Activated CD8-positive, alpha-beta memory T cell treated with anti-CD3 and anti-CD28 coated beads, Interleukin-2, amount 50 U/mL, for 48 hours (primary cell): Measurements from ENCODE around the gene ZNF25.
"Not testable (repeated sequence)": the region's sequence is repeated elsewhere in the genome, so short reads cannot be mapped to it uniquely, and the experiment has no call there.

ENCODE experiments used
- DNase-seq: peaks from one replicate; pipeline ENCODE4 v3.0.0-alpha.2; 2020

The ZNF25 gene

DNA sequence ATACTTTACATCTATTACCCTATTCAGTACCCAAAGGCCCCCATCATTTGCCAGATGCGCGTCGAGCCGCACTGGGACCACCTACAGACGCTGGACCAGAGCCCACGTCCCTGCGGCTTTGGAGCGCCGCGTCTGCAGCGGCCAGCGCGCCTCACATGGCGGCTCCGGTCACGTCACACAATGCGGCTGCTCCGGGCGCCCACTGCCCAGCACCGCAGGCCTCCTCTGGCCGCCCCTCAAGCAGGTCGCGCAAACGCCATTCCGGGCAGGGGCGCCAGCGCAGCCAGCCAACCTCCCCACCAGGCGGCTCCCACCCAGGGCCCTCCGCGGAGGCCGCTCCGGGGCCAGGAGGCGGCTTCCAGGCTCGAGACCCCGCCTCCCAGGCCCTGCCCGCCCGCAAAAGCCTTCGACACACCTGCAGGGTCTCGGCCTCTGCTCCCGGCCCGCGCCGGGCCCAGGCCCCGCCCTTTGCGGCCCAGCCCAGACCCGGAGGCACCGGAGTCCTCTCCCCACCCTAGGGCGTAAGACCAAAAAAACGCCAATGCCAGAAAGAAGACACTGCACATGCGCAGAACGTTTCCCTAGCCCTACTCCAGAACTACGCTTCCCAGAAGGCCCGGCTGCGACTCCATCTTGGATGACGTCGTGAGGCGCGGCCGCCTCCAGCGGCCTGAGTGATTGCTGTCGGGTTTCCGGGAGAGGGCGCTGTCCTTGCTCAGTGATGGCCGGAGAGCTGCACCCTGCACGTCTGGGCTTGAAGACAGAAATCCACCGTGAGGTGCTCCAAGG is at the start of gene ZNF25:
ZNF25 (minus strand) TSS at position 557 of the 789 bp plus-strand sequence. CDS start 4,925 bp downstream, outside the sequence.
- peak; percentile 96 for DNase-seq

DNA sequence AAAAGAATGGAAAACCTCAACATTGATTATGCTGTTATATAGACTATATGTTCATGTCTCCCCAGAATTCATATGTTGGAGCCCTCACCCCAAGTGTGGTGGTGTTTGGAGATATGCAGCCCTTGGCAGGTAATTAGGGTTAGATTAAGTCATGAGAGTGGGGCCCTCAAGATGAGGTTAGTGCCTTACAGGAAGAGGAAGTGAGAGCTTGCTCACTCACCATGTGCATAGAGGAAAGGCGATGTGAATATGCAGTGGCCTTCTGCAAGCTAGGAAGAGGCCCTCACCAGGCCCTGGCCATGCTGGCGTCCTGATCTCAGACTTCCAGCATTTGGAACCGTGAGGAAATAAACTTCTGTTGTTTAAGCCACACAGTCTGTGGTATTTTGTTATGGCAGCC is 48.8 kb upstream of the ZNF25 start:
- no peak for DNase-seq

DNA sequence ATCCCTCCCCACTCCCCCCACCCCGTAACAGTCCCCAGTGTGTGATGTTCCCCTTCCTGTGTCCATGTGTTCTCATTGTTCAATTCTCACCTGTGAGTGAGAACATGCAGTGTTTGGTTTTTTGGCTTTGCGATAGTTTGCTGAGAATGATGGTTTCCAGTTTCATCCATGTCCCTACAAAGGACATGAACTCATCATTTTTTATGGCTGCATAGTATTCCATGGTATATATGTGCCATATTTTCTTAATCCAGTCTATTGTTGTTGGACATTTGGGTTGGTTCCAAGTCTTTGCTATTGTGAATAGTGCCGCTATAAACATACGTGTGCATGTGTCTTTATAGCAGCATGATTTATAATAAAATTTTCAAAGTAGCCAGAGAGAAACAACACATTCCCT is 42.7 kb upstream of the ZNF25 start:
- DNase-seq = not testable (repeated sequence)

DNA sequence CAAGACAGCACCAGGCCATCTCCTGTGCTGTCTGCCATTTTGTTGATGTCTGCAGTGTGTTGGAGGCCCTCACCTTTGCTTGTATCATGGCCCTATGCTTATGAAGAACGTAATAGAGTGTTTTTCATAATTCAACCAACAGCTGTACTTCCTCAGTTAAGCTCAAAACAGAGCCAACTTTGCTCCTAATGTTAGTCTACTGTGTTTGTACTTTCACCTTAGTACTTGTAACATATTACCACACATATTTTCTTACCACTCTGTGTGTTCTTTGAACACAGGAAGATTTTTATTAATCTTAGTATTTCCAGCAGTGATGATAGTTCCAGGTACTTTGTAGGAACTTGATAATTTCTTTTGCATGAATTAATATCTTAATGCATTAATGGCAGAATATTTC is 39.9 kb upstream of the ZNF25 start:
- DNase-seq = no peak

DNA sequence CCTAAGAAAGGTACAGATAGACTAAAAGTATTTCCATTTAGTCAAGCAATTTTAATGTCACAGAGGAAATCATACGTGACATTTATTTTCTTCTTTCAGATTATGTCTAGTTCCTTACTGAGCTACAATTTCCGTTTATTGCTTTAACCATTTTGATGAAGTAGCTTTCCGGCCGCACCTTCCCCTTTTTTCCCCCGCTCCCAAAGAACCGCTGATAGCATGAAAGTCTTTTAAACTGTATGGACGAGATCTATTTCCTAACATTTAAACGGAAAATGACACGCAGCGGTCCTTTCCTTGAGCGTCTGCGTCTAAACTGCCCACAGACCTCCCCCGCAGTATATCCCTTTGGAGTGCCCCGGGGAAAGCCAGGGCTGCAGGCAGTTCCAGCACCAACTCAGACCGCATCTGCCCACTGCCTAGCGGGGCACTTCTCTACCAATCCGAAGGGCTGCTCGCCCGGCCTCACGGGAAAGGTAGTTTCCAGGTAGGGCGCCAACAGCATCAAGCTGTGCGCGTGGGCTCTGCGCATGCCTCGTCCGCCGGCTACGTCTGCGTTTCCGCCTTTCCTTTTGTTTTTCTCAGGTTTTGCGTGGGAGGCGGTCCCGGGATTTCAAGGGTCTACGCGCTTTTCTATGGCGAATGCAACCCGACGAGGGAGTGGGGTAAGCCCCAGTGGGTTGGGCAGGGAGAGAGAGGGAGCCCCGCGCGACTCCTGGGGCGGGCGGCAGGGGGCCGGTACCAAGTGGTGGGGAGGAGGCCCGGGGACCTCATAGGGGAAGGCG is 33.9 kb upstream of the ZNF25 start, which contains the start of gene ZNF33A:
ZNF33A (plus strand) TSS at position 557 of the 785 bp plus-strand sequence. CDS start 1,667 bp downstream, outside the sequence.
- peak; percentile 90 for DNase-seq

DNA sequence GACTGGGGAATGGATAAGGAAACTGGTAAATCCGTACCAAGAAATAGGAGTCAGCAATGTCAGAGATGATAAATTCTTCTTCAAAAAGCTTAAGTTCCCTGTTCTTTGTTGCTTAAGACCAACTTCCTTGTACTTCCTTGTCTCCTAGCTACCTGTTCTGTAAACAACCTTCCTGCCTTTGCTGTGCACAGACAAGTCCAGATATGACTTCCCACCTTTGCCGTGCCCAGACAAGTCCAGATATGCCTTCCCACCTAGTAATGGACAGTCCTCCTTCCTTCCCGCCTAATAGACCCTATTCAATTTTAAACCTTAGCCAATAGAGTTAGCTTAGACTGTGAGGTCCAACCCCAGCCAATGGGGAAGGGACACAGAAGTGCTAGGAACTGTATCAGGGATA is 31.5 kb upstream of the ZNF25 start:
- no peak for DNase-seq

DNA sequence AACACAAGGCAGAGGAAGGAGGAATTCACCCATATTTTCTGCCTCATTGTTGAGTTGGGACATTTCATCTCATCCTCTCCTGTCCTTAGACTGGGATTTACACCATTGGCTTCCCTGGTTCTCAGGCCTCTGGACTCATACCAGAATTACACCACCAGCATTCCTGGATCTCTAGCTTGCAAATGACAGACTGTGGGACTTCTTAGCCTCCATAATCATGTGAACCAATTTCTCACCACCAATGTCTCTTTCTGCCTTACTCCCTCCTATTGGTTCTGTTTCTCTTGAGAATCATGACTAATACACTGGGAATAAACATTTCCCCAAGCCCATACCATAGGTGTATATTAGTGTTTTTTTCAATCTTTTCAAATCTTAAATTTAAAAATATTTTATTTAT is 31.1 kb upstream of the ZNF25 start:
- no peak for DNase-seq

DNA sequence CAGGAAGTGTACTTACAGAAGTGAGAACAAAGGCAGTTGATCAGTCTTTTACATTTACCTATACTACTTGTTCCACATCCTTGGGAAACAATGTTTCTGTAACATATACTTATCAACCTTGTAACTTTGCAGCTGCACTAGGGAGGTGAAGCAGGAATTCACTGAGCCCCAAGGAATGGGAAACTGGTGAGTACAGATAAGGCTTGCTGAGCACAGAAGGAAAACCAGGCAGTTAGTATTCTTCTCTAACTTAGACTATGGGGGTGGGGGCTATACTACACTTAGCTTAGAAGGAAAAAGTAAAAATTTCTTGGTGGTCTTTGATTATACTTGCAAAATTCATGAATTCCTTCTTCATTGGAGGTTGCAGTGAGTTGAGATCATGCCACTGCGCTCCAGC is 27.1 kb upstream of the ZNF25 start:
- DNase-seq = no peak

DNA sequence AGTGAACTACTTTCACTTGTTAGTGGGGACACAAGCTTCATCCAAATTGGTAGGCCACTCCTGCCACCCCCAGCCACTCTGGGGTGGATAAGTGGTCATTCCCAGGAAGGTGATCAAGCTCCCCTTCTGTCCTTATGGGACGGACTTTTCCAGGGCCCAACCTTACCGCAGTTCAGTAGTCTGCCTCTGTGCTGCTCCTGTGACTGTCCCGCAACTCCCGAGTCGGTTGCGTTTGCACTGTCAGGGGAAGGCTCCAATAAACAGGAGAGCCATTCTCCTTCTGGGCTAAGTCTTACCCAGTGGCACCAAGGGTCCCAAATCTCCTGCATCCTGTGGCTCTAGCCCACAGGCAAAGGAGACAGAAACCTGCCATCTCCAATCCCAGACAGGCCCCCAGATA is 26.6 kb upstream of the ZNF25 start:
- DNase-seq = no peak

DNA sequence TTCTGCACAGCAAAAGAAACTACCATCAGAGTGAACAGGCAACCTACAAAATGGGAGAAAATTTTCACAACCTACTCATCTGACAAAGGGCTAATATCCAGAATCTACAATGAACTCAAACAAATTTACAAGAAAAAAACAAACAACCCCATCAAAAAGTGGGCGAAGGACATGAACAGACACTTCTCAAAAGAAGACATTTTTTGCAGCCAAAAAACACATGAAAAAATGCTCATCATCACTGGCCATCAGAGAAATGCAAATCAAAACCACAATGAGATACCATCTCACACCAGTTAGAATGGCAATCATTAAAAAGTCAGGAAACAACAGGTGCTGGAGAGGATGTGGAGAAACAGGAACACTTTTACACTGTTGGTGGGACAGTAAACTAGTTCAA is 24.0 kb upstream of the ZNF25 start:
- DNase-seq = not testable (repeated sequence)

DNA sequence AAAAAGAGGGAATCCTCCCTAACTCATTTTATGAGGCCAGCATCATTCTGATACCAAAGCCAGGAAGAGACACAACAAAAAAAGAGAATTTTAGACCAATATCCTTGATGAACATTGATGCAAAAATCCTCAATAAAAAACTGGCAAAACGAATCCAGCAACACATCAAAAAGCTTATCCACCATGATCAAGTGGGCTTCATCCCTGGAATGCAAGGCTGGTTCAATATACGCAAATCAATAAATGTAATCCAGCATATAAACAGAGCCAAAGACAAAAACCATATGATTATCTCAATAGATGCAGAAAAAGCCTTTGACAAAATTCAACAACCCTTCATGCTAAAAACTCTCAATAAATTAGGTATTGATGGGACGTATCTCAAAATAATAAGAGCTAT is 22.5 kb upstream of the ZNF25 start:
- DNase-seq = not testable (repeated sequence)

DNA sequence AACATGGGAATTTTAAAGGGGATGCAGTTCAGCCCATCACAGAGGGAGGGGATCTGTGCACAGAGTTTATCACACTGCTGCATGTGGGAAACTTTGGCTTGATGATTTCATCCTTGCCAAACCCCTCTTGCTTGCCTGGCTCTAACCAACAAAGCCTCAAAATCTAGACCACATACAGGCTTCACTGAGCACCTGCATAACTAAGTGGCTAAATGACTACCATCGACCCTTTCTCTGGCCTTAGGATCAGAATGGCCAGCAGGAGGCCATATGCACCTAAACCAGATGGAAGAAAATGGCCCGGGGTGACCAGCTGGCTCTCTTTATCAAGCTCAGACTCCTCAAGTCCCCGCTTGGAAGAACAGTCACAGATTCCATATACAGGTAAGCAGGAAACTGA is 15.6 kb upstream of the ZNF25 start:
- DNase-seq = no peak

DNA sequence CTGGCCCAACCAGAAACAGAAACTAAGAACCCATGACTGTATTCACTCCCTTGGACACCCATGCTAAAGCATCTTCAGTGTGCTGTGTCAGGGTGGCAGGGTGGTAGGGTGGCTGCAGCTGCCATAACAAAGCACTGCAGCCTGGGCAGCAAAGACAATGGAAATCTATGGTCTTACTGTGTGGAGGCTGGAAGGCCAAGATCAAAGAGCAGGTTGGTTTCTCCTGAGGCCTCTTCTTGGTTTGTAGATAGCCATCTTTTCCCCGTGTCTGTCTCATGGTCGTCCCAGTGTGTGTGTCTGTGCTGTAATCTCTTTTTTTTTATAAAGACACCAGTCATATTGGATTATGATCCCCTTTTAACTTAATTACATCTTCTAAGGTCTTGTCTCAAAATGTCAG is 15.2 kb upstream of the ZNF25 start:
- no peak for DNase-seq

DNA sequence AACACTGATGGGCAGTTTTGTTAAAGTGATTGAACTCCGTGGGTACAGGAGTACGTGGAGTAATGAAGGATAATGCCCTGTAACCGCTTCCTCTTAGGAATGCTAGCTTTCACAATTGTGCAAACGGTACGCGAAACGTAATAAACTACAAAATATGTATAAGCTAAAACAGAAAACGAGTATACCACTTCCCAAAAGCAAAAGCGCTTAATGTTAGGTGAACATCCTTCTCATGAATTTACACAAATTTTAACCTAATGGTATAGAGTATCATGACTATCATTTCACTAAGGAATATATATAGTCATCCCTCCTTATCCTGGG is 395 bp upstream of the ZNF25 start:
- DNase-seq = no peak

DNA sequence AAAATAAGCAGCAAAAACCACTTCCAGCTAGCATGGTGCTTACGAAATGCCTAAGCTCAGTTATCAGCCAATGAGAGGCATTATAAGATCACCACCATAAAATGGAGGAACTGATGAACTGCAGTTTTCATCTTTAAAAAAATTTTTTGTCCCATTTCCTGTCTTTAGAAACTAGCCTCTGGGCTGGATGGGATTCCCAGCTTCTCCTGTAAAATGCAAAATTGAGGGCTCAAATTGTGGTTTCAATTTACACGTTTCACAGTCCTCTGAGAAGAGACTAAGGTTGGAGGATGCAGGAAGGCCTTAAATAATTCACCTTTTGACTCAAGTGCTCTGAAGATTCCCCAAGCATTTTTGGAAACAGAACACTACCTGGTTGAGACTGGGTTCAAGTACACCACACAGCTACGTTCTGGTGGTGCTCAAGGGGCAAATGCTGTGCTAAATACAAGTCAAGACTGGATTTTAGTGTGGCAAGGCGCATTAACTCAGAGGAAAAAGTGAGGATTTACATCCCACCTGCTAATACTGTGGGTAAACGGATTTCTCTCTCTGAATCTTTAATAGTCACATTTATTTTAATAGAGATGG is 951 bp downstream of the ZNF25 start:
- no peak for DNase-seq

DNA sequence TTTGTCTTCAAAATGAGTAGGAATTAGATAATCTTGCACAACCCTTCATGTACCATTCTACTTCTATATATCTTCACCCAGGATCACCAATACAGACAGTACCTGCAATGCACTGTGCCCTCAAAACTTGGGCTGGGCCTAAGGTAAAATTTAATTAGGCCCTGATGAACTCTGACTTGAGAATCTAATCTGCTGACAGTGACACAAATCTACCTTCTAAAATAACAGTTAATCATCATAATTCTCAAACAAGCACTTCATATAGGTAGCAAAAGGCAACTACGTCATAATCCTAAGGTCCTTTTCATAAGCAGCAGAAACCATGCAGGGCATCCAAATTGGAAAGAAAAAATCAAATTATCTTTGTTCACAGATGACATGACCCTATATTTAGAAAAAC is 4.1 kb downstream of the ZNF25 start:
- no peak for DNase-seq

DNA sequence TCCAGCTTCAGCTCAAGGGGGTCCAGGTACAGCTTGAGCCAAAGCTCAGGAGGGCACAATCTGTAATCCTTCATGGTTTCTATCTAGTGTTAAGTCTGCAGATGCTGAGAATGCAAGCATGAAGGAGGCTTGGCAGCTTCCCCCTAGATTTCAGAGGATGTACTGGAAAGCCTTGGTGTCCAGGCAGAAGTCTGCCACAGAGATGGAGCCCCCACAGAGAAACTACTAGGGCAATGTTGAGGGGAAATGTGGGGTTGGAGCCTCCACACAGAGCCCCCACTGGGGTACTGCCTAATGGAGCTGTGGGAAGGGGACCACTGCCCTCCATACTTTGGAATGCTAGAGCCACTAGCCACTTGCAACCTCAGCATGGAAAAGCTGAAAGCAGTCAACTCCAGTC is 11.4 kb downstream of the ZNF25 start:
- no peak for DNase-seq

DNA sequence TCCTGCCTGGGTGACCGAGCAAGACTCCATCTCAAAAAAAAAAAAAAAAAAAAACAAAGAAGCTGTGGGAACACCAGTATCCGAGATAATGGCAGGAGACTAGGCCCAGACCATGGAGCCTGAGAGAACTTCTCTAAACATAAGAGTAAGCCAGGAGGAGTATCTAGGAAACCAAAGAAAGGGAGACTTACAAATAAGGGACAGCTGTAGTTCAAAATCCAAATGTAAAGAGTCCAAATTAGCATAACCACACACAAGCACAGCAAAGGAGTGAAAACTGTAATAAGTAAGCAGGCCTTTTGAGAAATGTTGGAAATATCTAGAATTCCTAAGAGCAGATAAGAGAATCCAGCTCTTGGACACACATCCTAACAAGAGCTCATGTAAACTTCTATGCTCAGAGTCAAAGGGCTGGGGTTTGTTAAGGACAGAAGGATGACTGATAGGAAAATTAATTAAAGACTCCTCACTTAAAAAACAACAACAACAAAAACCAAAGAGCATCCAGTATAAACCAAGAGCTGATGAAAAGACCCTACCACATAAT is 15.8 kb downstream of the ZNF25 start:
- no peak for DNase-seq

DNA sequence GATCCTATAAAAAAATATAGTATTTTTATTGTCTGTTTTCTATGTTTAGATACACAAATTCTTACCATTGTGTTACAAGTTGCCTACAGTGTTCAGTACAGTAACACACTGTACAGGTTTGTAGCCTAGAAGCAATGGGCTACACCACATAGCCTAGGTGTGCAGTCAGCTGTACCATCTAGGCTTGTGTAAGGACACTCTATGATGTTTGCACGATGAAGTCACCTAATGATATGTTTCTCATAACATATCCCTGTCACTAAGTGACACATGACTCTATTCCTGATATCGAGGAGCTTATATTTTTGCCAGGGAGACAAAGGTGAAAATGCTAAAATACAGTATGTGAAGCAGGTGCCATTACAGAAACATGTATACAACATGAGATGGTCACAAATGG is 18.6 kb downstream of the ZNF25 start:
- DNase-seq = no peak

DNA sequence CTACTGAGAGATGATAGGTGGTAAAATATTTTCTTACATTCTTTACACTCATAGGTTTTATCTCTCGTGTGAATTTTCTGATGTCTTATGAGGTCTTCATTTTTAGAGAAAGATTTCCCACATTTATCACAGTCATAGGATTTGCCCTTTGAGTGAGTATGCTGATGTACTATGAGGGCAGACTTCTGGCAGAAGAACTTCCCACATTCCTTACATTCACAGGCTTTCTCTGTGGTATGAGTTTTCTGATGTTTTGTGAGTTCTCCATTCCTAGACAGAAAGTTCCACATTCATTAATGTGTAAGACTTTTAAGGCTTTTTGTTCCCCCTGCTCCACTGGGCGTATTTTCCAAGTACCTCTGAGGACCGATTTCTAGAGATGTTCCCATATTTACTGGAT is 23.5 kb downstream of the ZNF25 start:
- no peak for DNase-seq

DNA sequence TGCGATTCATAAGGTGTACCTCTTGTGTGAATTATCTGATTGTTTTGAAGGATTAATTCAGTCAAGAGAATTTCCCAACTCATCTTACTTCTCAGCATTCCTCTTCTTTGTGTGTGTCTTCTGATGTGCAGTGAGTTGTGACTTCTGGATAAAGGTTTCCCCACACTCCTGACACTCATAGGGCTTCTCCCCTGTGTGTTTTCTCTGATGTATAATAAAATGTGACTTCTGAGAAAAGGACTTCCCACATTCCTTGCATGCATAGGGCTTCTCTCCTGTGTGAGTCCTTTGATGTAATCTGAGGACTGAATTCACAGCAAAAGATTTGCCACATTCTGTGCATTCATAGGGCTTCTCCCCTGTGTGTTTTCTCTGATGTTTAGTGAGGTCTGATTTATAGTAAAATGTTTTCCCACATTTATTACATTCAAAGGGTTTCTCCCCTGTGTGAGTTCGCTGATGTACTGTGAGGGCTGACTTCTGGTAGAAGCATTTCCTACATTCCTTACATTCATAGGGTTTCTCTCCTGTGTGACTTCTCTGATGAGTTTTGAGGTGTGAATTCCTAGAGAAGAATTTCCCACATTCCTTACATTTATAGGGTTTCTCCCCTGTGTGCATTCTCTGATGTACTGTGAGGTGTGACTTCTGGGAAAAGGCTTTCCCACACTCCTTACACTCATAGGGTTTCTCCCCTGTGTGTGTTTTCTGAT is 24.2 kb downstream of the ZNF25 start:
- DNase-seq = no peak

DNA sequence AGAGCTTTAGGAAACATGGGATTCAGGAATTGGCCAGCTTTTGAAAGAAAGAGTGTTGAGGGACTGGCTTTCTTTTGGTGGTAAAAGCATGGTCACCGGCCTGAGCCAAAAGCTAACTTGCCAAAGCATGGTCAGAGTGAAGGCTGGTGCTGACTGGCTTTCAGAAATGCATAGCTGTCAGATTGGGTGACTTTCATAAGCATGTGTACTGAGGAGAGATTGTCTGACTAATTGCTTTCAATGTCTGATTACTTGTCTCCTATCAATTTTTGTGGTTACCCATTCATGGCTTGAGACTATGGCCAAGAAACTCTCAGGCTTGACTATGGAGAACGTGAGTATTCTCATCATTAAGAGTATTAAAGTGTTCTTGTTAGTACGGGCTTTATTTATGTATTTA is 28.2 kb downstream of the ZNF25 start:
- DNase-seq = no peak

DNA sequence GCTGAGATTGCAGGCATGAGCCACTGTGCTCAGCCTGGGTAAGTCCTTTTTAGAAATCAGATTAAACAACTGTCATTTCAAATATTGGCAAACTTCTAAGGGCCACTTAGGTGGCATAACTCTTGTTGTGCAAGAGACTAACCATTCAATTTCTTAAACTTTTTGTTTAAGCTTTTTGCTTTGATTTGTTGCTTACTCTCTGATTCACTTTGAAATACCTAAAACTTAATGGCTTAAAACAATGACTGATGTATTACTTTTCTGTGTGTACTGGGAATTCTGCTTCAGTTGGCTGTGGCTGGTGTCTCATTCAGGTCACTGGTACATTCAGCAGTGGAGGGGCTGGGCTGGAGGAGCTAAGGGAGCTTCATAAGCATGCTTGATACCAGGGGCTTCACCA is 28.9 kb downstream of the ZNF25 start:
- no peak for DNase-seq
